ENCODE results near the gene NCKAP1. TPM values are rescaled to one million over a fixed set of nuclear protein-coding genes. Genes with fewer than 3 reads are reported as not detected.

Gene NCKAP1
- total RNA-seq, 1 donor from 2014 or later = 83.0 TPM

DNA sequence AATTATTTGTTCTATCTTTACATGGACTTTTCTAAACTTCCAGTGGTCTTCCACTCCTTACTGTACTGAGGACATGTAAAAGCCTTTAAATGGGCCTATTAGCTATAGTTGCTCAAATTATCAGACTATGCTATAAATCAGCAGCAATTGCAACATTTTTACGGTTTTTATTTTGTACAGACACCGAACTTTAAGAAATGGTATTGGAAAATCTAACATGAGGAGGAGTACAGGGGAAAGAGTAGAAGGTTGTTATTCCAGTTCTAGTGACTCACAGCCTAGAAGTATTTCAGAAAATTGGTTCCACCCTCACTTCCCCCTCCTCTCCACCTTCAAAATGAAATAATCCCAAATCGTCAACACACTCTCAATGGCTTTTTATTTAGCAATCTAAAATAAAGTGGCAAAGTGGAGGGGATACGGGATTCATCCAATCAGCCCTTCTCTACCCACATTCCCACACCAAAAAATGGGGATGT, 1.1 kb downstream of the NCKAP1 start:
- Histone ChIP-seq H3K4me1 (ENCODE audit: control insufficient read depth in 3 of 3, insufficient read depth in 3 of 3, low read length in 3 of 3) (peaks cover 18 to 33% (median 31%) of the 10 kb centered on the region in 3 donors), H3K9me3 (ENCODE audit: control insufficient read depth in 3 of 3, low read length in 3 of 3) (no peaks in the 10 kb centered on the region), H3K9ac (ENCODE audit: low read depth in 1 of 3, low read length in 3 of 3) (peak overlapping the region; percentile 87 to 92 (median 88)), H3K27ac (ENCODE audit: low read depth, low read length) (peak overlapping the region; percentile 94), H3K4me3 (ENCODE audit: low read length in 3 of 3) (peak overlapping the region; percentile 75 to 92 (median 77)), H3K27me3 (ENCODE audit: control insufficient read depth in 3 of 3, insufficient read depth in 3 of 3, low read length in 3 of 3) (no peaks in the 10 kb centered on the region), H3K36me3 (ENCODE audit: control insufficient read depth in 3 of 3, insufficient read depth in 3 of 3, low read length in 3 of 3) (no peaks in the 10 kb centered on the region)

- no peaks in the 10 kb centered on the region for H3K36me3 ChIP-seq (ENCODE audit: control insufficient read depth in 3 of 3, insufficient read depth in 3 of 3, low read length in 3 of 3)
- H3K27me3 ChIP-seq (ENCODE audit: control insufficient read depth in 3 of 3, insufficient read depth in 3 of 3, low read length in 3 of 3) = no peaks in the 10 kb centered on the region
- peak overlapping the region; percentile 15 to 88 (median 87) for H3K9ac ChIP-seq (ENCODE audit: low read depth in 1 of 3, low read length in 3 of 3)
- no peaks in the 10 kb centered on the region for H3K9me3 ChIP-seq (ENCODE audit: control insufficient read depth in 3 of 3, low read length in 3 of 3)
- H3K4me3 ChIP-seq (ENCODE audit: low read length in 3 of 3) = peak overlapping the region; percentile 17 to 92 (median 41)
- peak overlapping the region; percentile 23 for H3K27ac ChIP-seq (ENCODE audit: low read depth, low read length)
- peaks cover 22 to 43% (median 39%) of the 10 kb centered on the region in 3 donors for H3K4me1 ChIP-seq (ENCODE audit: control insufficient read depth in 3 of 3, insufficient read depth in 3 of 3, low read length in 3 of 3)
These were observed 2.1 kb downstream of the NCKAP1 start for GRCh38 chr2:183035954-183036669.

- Histone ChIP-seq H3K4me3 (ENCODE audit: low read length in 3 of 3) (peak overlapping the region in 1 of 3 donors; percentile 12), H3K9me3 (ENCODE audit: control insufficient read depth in 3 of 3, low read length in 3 of 3) (no peaks in the 10 kb centered on the region), H3K36me3 (ENCODE audit: control insufficient read depth in 3 of 3, insufficient read depth in 3 of 3, low read length in 3 of 3) (no peaks in the 10 kb centered on the region), H3K27me3 (ENCODE audit: control insufficient read depth in 3 of 3, insufficient read depth in 3 of 3, low read length in 3 of 3) (no peaks in the 10 kb centered on the region), H3K27ac (ENCODE audit: low read depth, low read length) (peak overlapping the region; percentile 23), H3K4me1 (ENCODE audit: control insufficient read depth in 3 of 3, insufficient read depth in 3 of 3, low read length in 3 of 3) (peaks cover 22 to 47% (median 39%) of the 10 kb centered on the region in 3 donors), H3K9ac (ENCODE audit: low read depth in 1 of 3, low read length in 3 of 3) (peak overlapping the region in 2 of 3 donors; percentile 33 to 87)
These were observed 2.8 kb downstream of the NCKAP1 start for GRCh38 chr2:183035298-183035953.

DNA sequence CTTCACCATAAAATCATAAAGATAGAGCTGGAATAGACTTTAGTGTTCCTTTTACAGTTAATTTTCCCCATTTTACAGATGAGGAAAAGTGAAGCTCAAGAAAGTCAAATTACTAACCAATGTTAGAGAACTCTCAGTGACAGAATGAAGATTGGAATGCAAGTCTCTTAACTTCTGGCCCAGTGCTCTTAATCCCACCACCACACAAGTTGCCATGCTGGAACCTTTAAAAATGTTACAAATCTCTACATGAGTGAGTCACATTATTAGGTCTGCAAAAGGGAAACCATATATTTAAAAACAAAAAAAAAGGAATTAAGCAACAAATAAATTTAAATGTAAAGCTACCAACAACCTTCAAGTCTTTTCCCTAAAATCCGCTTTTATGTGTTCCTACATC, 3.5 kb downstream of the NCKAP1 start:
- no peak overlapping the region for H3K4me3 ChIP-seq (ENCODE audit: low read length in 3 of 3)
- no peaks in the 10 kb centered on the region for H3K9me3 ChIP-seq (ENCODE audit: control insufficient read depth in 3 of 3, low read length in 3 of 3)
- no peaks in the 10 kb centered on the region for H3K36me3 ChIP-seq (ENCODE audit: control insufficient read depth in 3 of 3, insufficient read depth in 3 of 3, low read length in 3 of 3)
- H3K9ac ChIP-seq (ENCODE audit: low read depth in 1 of 3, low read length in 3 of 3) = peak overlapping the region in 2 of 3 donors; percentile 40 to 44
- no peak overlapping the region for H3K27ac ChIP-seq (ENCODE audit: low read depth, low read length)
- no peaks in the 10 kb centered on the region for H3K27me3 ChIP-seq (ENCODE audit: control insufficient read depth in 3 of 3, insufficient read depth in 3 of 3, low read length in 3 of 3)
- H3K4me1 ChIP-seq (ENCODE audit: control insufficient read depth in 3 of 3, insufficient read depth in 3 of 3, low read length in 3 of 3) = peaks cover 22 to 51% (median 39%) of the 10 kb centered on the region in 3 donors

DNA sequence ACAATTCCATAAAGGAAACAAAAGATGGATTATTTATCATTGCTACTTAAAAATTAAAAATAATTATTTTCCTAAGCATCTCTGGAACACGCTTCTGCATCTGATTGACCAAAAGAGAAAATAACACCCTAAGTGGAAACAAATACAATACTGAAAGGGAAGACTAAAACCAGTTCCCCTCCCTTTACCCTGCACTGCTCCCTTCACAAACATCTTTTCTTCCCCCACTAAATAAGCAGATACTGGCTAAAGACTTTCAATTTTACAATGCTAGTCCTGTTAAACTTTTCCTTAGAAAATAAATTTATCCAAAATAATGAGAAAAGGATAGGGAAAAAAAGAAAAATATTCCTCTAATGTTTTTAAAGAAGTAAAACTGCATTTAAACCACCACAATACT, 4.3 kb downstream of the NCKAP1 start:
- Histone ChIP-seq H3K27me3 (ENCODE audit: control insufficient read depth in 3 of 3, insufficient read depth in 3 of 3, low read length in 3 of 3) (no peaks in the 10 kb centered on the region), H3K9ac (ENCODE audit: low read depth in 1 of 3, low read length in 3 of 3) (no peak overlapping the region), H3K9me3 (ENCODE audit: control insufficient read depth in 3 of 3, low read length in 3 of 3) (no peaks in the 10 kb centered on the region), H3K4me3 (ENCODE audit: low read length in 3 of 3) (no peak overlapping the region), H3K4me1 (ENCODE audit: control insufficient read depth in 3 of 3, insufficient read depth in 3 of 3, low read length in 3 of 3) (peaks cover 25 to 54% (median 39%) of the 10 kb centered on the region in 3 donors), H3K36me3 (ENCODE audit: control insufficient read depth in 3 of 3, insufficient read depth in 3 of 3, low read length in 3 of 3) (no peaks in the 10 kb centered on the region), H3K27ac (ENCODE audit: low read depth, low read length) (no peak overlapping the region)

DNA sequence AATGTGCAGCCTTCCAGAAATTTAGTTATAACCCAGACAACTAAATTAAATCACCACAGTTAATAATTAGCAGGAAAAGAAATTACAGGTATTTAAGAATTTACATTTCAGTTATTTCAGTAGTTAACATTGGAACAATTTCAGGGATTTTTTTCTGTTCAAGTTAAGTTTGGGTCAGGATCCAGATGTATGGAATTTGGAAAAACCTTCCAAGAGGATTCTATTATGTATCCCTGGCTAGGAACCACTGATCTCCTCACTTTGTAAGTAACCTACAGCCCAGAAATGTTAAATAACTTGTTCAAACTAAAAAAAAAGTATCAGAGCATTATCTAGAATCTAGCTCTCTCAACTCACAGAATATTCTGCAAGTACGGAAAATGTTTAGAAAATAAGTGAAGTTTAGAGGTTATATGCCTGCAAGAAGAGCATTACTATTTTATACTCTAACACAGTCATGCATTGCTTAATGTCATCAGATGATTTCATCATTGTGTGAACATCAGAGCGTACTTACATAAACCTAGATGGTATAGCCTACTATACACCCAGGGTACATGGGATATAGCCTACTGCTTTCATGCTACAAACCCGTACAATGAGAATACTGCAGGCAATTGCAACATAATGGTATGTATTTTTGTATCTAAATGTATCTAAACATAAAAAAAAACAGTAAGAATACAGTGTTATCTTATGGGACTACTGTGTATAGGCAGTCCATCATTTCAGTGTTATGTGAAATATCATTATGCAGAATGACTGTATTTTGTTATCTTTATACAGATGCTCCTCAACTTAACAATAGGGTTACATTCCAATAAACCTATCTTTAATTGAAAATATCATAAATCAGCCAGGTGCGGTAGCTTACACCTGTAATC, 6.1 kb downstream of the NCKAP1 start:
- no peaks in the 10 kb centered on the region for H3K36me3 ChIP-seq (ENCODE audit: control insufficient read depth in 3 of 3, insufficient read depth in 3 of 3, low read length in 3 of 3)
- H3K4me3 ChIP-seq (ENCODE audit: low read length in 3 of 3) = no peak overlapping the region
- H3K27me3 ChIP-seq (ENCODE audit: control insufficient read depth in 3 of 3, insufficient read depth in 3 of 3, low read length in 3 of 3) = no peaks in the 10 kb centered on the region
- no peaks in the 10 kb centered on the region for H3K9me3 ChIP-seq (ENCODE audit: control insufficient read depth in 3 of 3, low read length in 3 of 3)
- H3K27ac ChIP-seq (ENCODE audit: low read depth, low read length) = peak overlapping the region; percentile 11
- H3K9ac ChIP-seq (ENCODE audit: low read depth in 1 of 3, low read length in 3 of 3) = no peak overlapping the region
- H3K4me1 ChIP-seq (ENCODE audit: control insufficient read depth in 3 of 3, insufficient read depth in 3 of 3, low read length in 3 of 3) = peaks cover 22 to 51% (median 34%) of the 10 kb centered on the region in 3 donors

GRCh38 chr2:183029219-183029618, 9.0 kb downstream of the NCKAP1 start:
- Histone ChIP-seq H3K9me3 (ENCODE audit: control insufficient read depth in 3 of 3, low read length in 3 of 3) (no peaks in the 10 kb centered on the region), H3K27ac (ENCODE audit: low read depth, low read length) (no peak overlapping the region), H3K4me1 (ENCODE audit: control insufficient read depth in 3 of 3, insufficient read depth in 3 of 3, low read length in 3 of 3) (peaks cover 16 to 34% (median 25%) of the 10 kb centered on the region in 3 donors), H3K36me3 (ENCODE audit: control insufficient read depth in 3 of 3, insufficient read depth in 3 of 3, low read length in 3 of 3) (no peaks in the 10 kb centered on the region), H3K9ac (ENCODE audit: low read depth in 1 of 3, low read length in 3 of 3) (no peak overlapping the region), H3K27me3 (ENCODE audit: control insufficient read depth in 3 of 3, insufficient read depth in 3 of 3, low read length in 3 of 3) (no peaks in the 10 kb centered on the region), H3K4me3 (ENCODE audit: low read length in 3 of 3) (no peak overlapping the region)

DNA sequence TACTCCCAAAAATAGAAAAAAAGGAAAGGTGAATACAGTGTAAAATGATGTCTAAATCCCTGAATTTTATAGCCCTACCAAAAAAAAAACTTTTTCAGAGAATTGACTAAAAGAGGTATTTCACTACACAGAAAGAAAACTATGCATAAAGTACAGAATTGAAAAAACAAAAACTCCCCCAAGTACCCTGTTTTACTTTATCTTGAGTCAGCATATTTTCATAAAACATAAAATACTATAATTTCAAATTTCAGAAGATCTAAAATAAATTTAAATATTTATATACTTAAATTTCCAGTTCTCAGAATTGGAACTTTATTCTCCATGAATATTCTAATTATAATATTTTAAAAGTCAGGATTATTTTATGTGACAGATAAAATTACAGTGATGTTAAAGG, 10.1 kb downstream of the NCKAP1 start:
- no peaks in the 10 kb centered on the region for H3K9me3 ChIP-seq (ENCODE audit: control insufficient read depth in 3 of 3, low read length in 3 of 3)
- H3K36me3 ChIP-seq (ENCODE audit: control insufficient read depth in 3 of 3, insufficient read depth in 3 of 3, low read length in 3 of 3) = no peaks in the 10 kb centered on the region
- no peak overlapping the region for H3K27ac ChIP-seq (ENCODE audit: low read depth, low read length)
- no peaks in the 10 kb centered on the region for H3K27me3 ChIP-seq (ENCODE audit: control insufficient read depth in 3 of 3, insufficient read depth in 3 of 3, low read length in 3 of 3)
- no peak overlapping the region for H3K9ac ChIP-seq (ENCODE audit: low read depth in 1 of 3, low read length in 3 of 3)
- no peak overlapping the region for H3K4me3 ChIP-seq (ENCODE audit: low read length in 3 of 3)
- peaks cover 17 to 35% (median 18%) of the 10 kb centered on the region in 3 donors for H3K4me1 ChIP-seq (ENCODE audit: control insufficient read depth in 3 of 3, insufficient read depth in 3 of 3, low read length in 3 of 3)

- no peaks in the 10 kb centered on the region for H3K9me3 ChIP-seq (ENCODE audit: control insufficient read depth in 3 of 3, low read length in 3 of 3)
These were observed 10.8 kb downstream of the NCKAP1 start for GRCh38 chr2:183027443-183027842.

More at GRCh38 chr2:183027443-183027842, 10.8 kb downstream of the NCKAP1 start:
- Histone ChIP-seq H3K9ac (ENCODE audit: low read depth in 1 of 3, low read length in 3 of 3) (no peak overlapping the region), H3K27me3 (ENCODE audit: control insufficient read depth in 3 of 3, insufficient read depth in 3 of 3, low read length in 3 of 3) (no peaks in the 10 kb centered on the region), H3K4me1 (ENCODE audit: control insufficient read depth in 3 of 3, insufficient read depth in 3 of 3, low read length in 3 of 3) (peaks cover 11 to 29% (median 14%) of the 10 kb centered on the region in 3 donors), H3K27ac (ENCODE audit: low read depth, low read length) (no peak overlapping the region), H3K4me3 (ENCODE audit: low read length in 3 of 3) (no peak overlapping the region), H3K36me3 (ENCODE audit: control insufficient read depth in 3 of 3, insufficient read depth in 3 of 3, low read length in 3 of 3) (no peaks in the 10 kb centered on the region)
